HEK293 (cell line): Measurements from ENCODE around the gene MRPS6.

Source experiments
- ZNF175 ChIP-seq: fragments of 450-650 bp; formaldehyde crosslinking; IDR thresholded peaks from 2 replicates; pipeline ENCODE4 v1.5.1; 2016; ENCODE audit warnings: missing biosample characterization, missing genetic modification characterization
- ZNF433 ChIP-seq: fragments of 450-650 bp; formaldehyde crosslinking; IDR thresholded peaks from 2 replicates; pipeline ENCODE4 v1.5.1; 2016; ENCODE audit warnings: missing biosample characterization, missing genetic modification characterization, low read depth
- ZNF48 ChIP-seq: fragments of 450-650 bp; formaldehyde crosslinking; IDR thresholded peaks from 2 replicates; pipeline ENCODE4 v1.5.1; 2016; ENCODE audit warnings: missing biosample characterization, missing genetic modification characterization
- TF ChIP-seq, protein P1 (sequence below): fragments of 450-650 bp; formaldehyde crosslinking; IDR thresholded peaks from 2 replicates; pipeline ENCODE4 v1.5.1; 2016; ENCODE audit warnings: missing biosample characterization, missing genetic modification characterization
- TF ChIP-seq, protein P2 (sequence below): fragments of 450-650 bp; formaldehyde crosslinking; IDR thresholded peaks from 2 replicates; pipeline ENCODE4 v1.5.1; 2017; ENCODE audit warnings: missing biosample characterization, missing genetic modification characterization
- TF ChIP-seq, protein P3 (sequence below): fragments of 450-650 bp; IDR thresholded peaks from 2 replicates; pipeline ENCODE4 v1.5.1; 2018; ENCODE audit warnings: missing biosample characterization, mild to moderate bottlenecking, missing genetic modification characterization
- TF ChIP-seq, protein P4 (sequence below): fragments of 450-650 bp; formaldehyde crosslinking; IDR thresholded peaks from 2 replicates; pipeline ENCODE4 v1.5.1; 2016; ENCODE audit warnings: missing biosample characterization, missing genetic modification characterization

The MRPS6 gene

DNA sequence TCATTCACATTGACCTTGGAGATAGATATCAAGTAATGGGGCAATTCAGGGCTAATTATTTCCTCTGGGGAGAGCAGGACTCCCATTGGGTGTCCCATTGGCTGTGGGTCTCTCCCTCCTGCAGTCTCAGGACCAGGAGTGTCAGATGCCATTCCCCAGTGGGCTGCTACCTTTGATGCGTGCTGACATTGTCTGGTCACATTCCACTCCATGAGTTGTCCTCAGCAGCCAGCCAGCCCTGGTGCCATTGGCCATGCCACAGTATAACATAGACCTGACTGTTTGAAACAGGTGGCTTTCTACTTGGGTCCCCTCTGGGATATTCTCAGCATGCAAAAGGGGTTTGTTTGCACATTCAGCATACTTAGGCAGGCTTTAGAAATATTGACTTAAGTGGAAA is 118.5 kb downstream of the MRPS6 start (continued):
- TF ChIP-seq ZNF48 (no peak), ZNF433 (no peak), ZNF175 (tag by site-specific recombination) (no peak)
- TF ChIP-seq, protein P1, sequence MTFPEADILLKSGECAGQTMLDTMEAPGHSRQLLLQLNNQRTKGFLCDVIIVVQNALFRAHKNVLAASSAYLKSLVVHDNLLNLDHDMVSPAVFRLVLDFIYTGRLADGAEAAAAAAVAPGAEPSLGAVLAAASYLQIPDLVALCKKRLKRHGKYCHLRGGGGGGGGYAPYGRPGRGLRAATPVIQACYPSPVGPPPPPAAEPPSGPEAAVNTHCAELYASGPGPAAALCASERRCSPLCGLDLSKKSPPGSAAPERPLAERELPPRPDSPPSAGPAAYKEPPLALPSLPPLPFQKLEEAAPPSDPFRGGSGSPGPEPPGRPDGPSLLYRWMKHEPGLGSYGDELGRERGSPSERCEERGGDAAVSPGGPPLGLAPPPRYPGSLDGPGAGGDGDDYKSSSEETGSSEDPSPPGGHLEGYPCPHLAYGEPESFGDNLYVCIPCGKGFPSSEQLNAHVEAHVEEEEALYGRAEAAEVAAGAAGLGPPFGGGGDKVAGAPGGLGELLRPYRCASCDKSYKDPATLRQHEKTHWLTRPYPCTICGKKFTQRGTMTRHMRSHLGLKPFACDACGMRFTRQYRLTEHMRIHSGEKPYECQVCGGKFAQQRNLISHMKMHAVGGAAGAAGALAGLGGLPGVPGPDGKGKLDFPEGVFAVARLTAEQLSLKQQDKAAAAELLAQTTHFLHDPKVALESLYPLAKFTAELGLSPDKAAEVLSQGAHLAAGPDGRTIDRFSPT (tag by site-specific recombination) = no peak
- TF ChIP-seq, protein P2, sequence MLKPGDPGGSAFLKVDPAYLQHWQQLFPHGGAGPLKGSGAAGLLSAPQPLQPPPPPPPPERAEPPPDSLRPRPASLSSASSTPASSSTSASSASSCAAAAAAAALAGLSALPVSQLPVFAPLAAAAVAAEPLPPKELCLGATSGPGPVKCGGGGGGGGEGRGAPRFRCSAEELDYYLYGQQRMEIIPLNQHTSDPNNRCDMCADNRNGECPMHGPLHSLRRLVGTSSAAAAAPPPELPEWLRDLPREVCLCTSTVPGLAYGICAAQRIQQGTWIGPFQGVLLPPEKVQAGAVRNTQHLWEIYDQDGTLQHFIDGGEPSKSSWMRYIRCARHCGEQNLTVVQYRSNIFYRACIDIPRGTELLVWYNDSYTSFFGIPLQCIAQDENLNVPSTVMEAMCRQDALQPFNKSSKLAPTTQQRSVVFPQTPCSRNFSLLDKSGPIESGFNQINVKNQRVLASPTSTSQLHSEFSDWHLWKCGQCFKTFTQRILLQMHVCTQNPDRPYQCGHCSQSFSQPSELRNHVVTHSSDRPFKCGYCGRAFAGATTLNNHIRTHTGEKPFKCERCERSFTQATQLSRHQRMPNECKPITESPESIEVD = no peak
- TF ChIP-seq, protein P3, sequence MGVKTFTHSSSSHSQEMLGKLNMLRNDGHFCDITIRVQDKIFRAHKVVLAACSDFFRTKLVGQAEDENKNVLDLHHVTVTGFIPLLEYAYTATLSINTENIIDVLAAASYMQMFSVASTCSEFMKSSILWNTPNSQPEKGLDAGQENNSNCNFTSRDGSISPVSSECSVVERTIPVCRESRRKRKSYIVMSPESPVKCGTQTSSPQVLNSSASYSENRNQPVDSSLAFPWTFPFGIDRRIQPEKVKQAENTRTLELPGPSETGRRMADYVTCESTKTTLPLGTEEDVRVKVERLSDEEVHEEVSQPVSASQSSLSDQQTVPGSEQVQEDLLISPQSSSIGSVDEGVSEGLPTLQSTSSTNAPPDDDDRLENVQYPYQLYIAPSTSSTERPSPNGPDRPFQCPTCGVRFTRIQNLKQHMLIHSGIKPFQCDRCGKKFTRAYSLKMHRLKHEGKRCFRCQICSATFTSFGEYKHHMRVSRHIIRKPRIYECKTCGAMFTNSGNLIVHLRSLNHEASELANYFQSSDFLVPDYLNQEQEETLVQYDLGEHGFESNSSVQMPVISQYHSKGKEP (tag by site-specific recombination) = no peak
- TF ChIP-seq, protein P4, sequence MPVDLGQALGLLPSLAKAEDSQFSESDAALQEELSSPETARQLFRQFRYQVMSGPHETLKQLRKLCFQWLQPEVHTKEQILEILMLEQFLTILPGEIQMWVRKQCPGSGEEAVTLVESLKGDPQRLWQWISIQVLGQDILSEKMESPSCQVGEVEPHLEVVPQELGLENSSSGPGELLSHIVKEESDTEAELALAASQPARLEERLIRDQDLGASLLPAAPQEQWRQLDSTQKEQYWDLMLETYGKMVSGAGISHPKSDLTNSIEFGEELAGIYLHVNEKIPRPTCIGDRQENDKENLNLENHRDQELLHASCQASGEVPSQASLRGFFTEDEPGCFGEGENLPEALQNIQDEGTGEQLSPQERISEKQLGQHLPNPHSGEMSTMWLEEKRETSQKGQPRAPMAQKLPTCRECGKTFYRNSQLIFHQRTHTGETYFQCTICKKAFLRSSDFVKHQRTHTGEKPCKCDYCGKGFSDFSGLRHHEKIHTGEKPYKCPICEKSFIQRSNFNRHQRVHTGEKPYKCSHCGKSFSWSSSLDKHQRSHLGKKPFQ (tag by site-specific recombination) = no peak
